Left lung (tissue), 10 donors: Measurements from ENCODE around the gene HDHD3. TPM values are rescaled to one million over a fixed set of nuclear protein-coding genes. Genes with fewer than 3 reads are reported as not detected.

Experiments
- ATAC-seq: fragments of 200-7000 bp; cut with Tn5 transposase; one replicate; pipeline ENCODE4 v1.9.1; 2020; ENCODE audit warnings: moderate library complexity
- DNase-seq, 4 donors: peaks; one replicate each; pipeline ENCODE4 v3.0.0-alpha.2; 2013 to 2020
- H3K27ac ChIP-seq, 2 donors: fragments of 200-600 bp; sonication (generic) in 1 of 2; one replicate each; pipeline versions ENCODE4 v1.5.0 to v1.8.0; 2020 to 2021
- H3K27me3 ChIP-seq, 2 donors: fragments of 200-600 bp; sonication (generic) in 1 of 2; one replicate each; pipeline versions ENCODE4 v1.5.0 to v1.8.0; 2020 to 2021
- H3K36me3 ChIP-seq, 2 donors: fragments of 200-600 bp; sonication (generic) in 1 of 2; one replicate each; pipeline versions ENCODE4 v1.5.0 to v1.8.0; 2020 to 2021
- H3K4me1 ChIP-seq, 2 donors: fragments of 200-600 bp; one replicate each; pipeline ENCODE4 v1.8.0; 2021
- H3K4me3 ChIP-seq, 2 donors: fragments of 200-600 bp; sonication (generic) in 1 of 2; one replicate each; pipeline versions ENCODE4 v1.5.0 to v1.8.0; 2020 to 2021; ENCODE audit warnings: mild to moderate bottlenecking in 1 of 2
- H3K9me3 ChIP-seq, 2 donors: fragments of 200-600 bp; sonication (generic) in 1 of 2; one replicate each; pipeline versions ENCODE4 v1.5.0 to v1.8.0; 2020 to 2021
- intact Hi-C, 2 donors: fragments of 100-400 bp; cut with DNase I; formaldehyde crosslinking; loops; one replicate each; pipeline versions ENCODE4 v1.11.2 to v1.14.2; 2022
- polyA plus RNA-seq, 6 donors: library from polyadenylated mRNA; unstranded; fragments of 120-200 nt; gene quantifications; one replicate each; pipeline ENCODE4 v1.2.1, GENCODE V29; 2013; ENCODE audit not compliant: insufficient read length in 6 of 6
- total RNA-seq, 2 donors: library from RNA; stranded (reverse); fragmentation: NEBNext Ultra II Directional; extraction: Animal tissue kit (Norgen Biotek cat#: 25700); gene quantifications; one replicate each; pipeline ENCODE4 v1.2.1, GENCODE V29; 2021
- TF ChIP-seq, protein P1 (sequence below), 2 donors: fragments of 200-600 bp; sonication (generic) in 1 of 2; IDR thresholded peaks; one replicate each; pipeline versions ENCODE4 v1.5.0 to v1.8.0; 2021; ENCODE audit warnings: antibody characterized with exemption in 2 of 2
- donor health status: DM: no; HTN: yes; CAD: no.
- donor health status: DM: no; HTN: no; CAD: no.

Gene HDHD3
- total and polyA plus RNA-seq, 8 donors: 12.3 to 19.9 (median 14.9) TPM

DNA sequence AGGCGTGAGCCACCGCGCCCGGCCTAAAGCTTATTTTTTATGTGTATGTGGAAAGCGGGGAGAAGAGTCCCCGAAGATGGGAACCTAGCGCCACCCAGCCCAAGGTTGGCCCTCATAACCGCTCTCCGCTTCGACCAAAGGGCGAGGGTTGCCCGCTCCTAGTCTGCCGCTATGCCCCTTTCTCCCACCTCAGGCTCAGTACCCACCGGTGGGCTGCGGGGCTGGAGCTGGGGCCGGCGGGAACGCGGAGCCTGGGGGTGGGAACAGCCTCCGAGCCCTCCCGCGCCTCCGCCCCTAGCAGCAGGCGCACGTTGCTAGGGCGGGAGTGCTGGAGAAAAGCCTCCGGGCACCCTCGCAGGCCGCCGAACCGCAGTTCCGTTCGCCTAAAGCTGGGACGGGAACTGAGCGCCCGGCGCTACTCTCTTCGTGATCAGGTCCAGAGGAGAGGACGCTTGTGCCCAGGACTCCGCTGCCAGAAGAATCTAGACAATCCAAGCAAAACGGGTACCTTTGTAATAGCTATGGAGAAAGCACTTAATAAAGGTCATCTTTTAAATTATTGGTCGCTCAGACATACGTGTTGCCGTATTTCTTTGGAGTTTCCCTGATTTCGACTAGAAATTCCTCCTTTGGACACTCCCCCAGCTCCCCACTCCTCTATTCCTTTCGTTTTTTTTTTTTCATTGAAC, 36.6 kb downstream of the HDHD3 start, which contains the start of gene WDR31:
Gene WDR31, minus strand, starts transcription at position 265 of the 689 bp plus-strand sequence. CDS start 8,253 bp downstream, outside the sequence.
- TF ChIP-seq, protein P1, sequence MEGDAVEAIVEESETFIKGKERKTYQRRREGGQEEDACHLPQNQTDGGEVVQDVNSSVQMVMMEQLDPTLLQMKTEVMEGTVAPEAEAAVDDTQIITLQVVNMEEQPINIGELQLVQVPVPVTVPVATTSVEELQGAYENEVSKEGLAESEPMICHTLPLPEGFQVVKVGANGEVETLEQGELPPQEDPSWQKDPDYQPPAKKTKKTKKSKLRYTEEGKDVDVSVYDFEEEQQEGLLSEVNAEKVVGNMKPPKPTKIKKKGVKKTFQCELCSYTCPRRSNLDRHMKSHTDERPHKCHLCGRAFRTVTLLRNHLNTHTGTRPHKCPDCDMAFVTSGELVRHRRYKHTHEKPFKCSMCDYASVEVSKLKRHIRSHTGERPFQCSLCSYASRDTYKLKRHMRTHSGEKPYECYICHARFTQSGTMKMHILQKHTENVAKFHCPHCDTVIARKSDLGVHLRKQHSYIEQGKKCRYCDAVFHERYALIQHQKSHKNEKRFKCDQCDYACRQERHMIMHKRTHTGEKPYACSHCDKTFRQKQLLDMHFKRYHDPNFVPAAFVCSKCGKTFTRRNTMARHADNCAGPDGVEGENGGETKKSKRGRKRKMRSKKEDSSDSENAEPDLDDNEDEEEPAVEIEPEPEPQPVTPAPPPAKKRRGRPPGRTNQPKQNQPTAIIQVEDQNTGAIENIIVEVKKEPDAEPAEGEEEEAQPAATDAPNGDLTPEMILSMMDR (IDR thresholded peaks at IDR 0.05): no peak
- Histone ChIP-seq H3K36me3 (no peaks in the 10 kb centered on the region), H3K9me3 (no peaks in the 10 kb centered on the region), H3K4me3 (peak within 1 kb of the TSS; percentile 78 to 80), H3K27me3 (no peaks in the 10 kb centered on the region), H3K4me1 (peaks cover 9 to 18% of the 10 kb centered on the region in 2 donors), H3K27ac (peak within 1 kb of the TSS; percentile 69 to 71)
- intact Hi-C loops: no loop called here
- ATAC-seq: peak; percentile 96
- DNase-seq: peak; percentile 89 to 96 (median 92)

- TF ChIP-seq, protein P1 (IDR thresholded peaks at IDR 0.05): no peak
- no peaks in the 10 kb centered on the region for H3K36me3 ChIP-seq
- H3K4me1 ChIP-seq: peaks cover 4 to 18% of the 10 kb centered on the region in 2 donors
- intact Hi-C loops: no loop called here
- no peaks in the 10 kb centered on the region for H3K27me3 ChIP-seq
- H3K27ac ChIP-seq: no peak overlapping the region
- no peak for DNase-seq
- H3K4me3 ChIP-seq: no peak overlapping the region
- no peak for ATAC-seq
- no peaks in the 10 kb centered on the region for H3K9me3 ChIP-seq
Measured at GRCh38 chr9:113337714-113338113, 39.1 kb downstream of the HDHD3 start.

DNA sequence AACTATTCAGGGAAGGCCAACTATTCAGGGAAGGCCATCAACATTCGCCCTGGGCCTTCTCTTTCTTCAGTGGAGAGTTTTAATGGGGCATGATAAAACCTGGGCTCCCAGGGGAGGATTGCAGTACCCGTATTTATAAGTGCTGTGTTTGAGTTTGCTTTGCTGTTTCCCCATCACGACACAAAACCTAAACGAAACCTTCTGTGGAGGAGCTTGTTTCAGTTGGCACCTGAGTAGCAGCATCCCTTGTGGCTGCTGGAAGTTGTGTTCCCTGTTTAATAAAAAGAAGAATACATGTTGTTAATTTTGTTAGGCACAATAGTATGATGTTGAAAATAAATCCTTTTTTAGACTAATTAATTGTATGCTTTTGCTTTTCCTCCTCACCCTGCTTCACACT, 45.0 kb downstream of the HDHD3 start:
- H3K36me3 ChIP-seq: no peaks in the 10 kb centered on the region
- no peaks in the 10 kb centered on the region for H3K4me1 ChIP-seq
- DNase-seq (no peak), ATAC-seq (no peak)
- H3K4me3 ChIP-seq: no peak overlapping the region
- TF ChIP-seq, protein P1 (IDR thresholded peaks at IDR 0.05): no peak
- H3K9me3 ChIP-seq: no peaks in the 10 kb centered on the region
- intact Hi-C loops: no loop called here
- no peaks in the 10 kb centered on the region for H3K27me3 ChIP-seq
- no peak overlapping the region for H3K27ac ChIP-seq

GRCh38 chr9:113328045-113328782, 48.6 kb downstream of the HDHD3 start:
- DNase-seq (no peak), ATAC-seq (no peak)
- Histone ChIP-seq H3K27me3 (no peaks in the 10 kb centered on the region), H3K36me3 (no peaks in the 10 kb centered on the region), H3K4me1 (no peaks in the 10 kb centered on the region), H3K9me3 (no peaks in the 10 kb centered on the region), H3K4me3 (no peak overlapping the region), H3K27ac (no peak overlapping the region)
- intact Hi-C loops: no loop called here
- TF ChIP-seq, protein P1 (IDR thresholded peaks at IDR 0.05): no peak

- ATAC-seq (no peak), DNase-seq (no peak)
- TF ChIP-seq, protein P1 (IDR thresholded peaks at IDR 0.05): no peak
- no peak overlapping the region for H3K27ac ChIP-seq
- intact Hi-C loops: no loop called here
- H3K36me3 ChIP-seq: no peaks in the 10 kb centered on the region
- no peak overlapping the region for H3K4me3 ChIP-seq
- no peaks in the 10 kb centered on the region for H3K27me3 ChIP-seq
- no peaks in the 10 kb centered on the region for H3K9me3 ChIP-seq
- H3K4me1 ChIP-seq: no peaks in the 10 kb centered on the region
Measured at GRCh38 chr9:113326230-113326629, 50.6 kb downstream of the HDHD3 start.
